ENCODE measurements around the gene EFHC1. TPM values are rescaled to one million over a fixed set of nuclear protein-coding genes. Genes with fewer than 3 reads are reported as not detected.
"Not testable (repeated sequence)": the region's sequence is repeated elsewhere in the genome, so short reads cannot be mapped to it uniquely, and the experiment has no call there.

The EFHC1 gene
- total RNA-seq, 1 experiment from 2014 or later: 35.3 TPM

- not testable (repeated sequence) for DNase-seq (ENCODE audit: extremely low read depth, low read depth)
Observed at GRCh38 chr6:52433294-52433693, 13.2 kb downstream of the EFHC1 start.

GRCh38 chr6:52435345-52435744 is 15.2 kb downstream of the EFHC1 start:
- no peak for DNase-seq (ENCODE audit: extremely low read depth, low read depth)

- DNase-seq (ENCODE audit: extremely low read depth, low read depth): no peak
Observed at GRCh38 chr6:52438926-52439325, 18.8 kb downstream of the EFHC1 start.

GRCh38 chr6:52454556-52454955 is 34.4 kb downstream of the EFHC1 start:
- no peak for DNase-seq (ENCODE audit: extremely low read depth, low read depth)

- DNase-seq (ENCODE audit: extremely low read depth, low read depth): no peak
Observed at GRCh38 chr6:52457096-52457495, 37.0 kb downstream of the EFHC1 start.

GRCh38 chr6:52461194-52461593 is 41.1 kb downstream of the EFHC1 start:
- DNase-seq (ENCODE audit: extremely low read depth, low read depth): not testable (repeated sequence)

GRCh38 chr6:52474173-52474572 is 54.0 kb downstream of the EFHC1 start:
- DNase-seq (ENCODE audit: extremely low read depth, low read depth): no peak

- no peak for DNase-seq (ENCODE audit: extremely low read depth, low read depth)
Observed at GRCh38 chr6:52475307-52475706, 55.2 kb downstream of the EFHC1 start.

GRCh38 chr6:52482903-52483670 is 62.9 kb downstream of the EFHC1 start:
- DNase-seq (ENCODE audit: extremely low read depth, low read depth): no peak

- no peak for DNase-seq (ENCODE audit: extremely low read depth, low read depth)
Observed at GRCh38 chr6:52483671-52484003, 63.5 kb downstream of the EFHC1 start.

GRCh38 chr6:52489881-52490280 is 69.7 kb downstream of the EFHC1 start:
- DNase-seq (ENCODE audit: extremely low read depth, low read depth): no peak

GRCh38 chr6:52491203-52492069 is 71.3 kb downstream of the EFHC1 start:
- no peak for DNase-seq (ENCODE audit: extremely low read depth, low read depth)

- DNase-seq (ENCODE audit: extremely low read depth, low read depth): no peak
Observed at GRCh38 chr6:52493669-52494068, 73.5 kb downstream of the EFHC1 start.

GRCh38 chr6:52494298-52495072 is 74.3 kb downstream of the EFHC1 start:
- DNase-seq (ENCODE audit: extremely low read depth, low read depth): no peak

- DNase-seq (ENCODE audit: extremely low read depth, low read depth): no peak
Observed at GRCh38 chr6:52495922-52496321, 75.8 kb downstream of the EFHC1 start.

- DNase-seq (ENCODE audit: extremely low read depth, low read depth): no peak
Observed at GRCh38 chr6:52496631-52497030, 76.5 kb downstream of the EFHC1 start.

- no peak for DNase-seq (ENCODE audit: extremely low read depth, low read depth)
Observed at GRCh38 chr6:52497652-52498408, 77.7 kb downstream of the EFHC1 start.

- DNase-seq (ENCODE audit: extremely low read depth, low read depth): no peak
Observed at GRCh38 chr6:52498538-52499017, 78.4 kb downstream of the EFHC1 start.

GRCh38 chr6:52499026-52499425 is 78.9 kb downstream of the EFHC1 start:
- no peak for DNase-seq (ENCODE audit: extremely low read depth, low read depth)

- DNase-seq (ENCODE audit: extremely low read depth, low read depth): no peak
Observed at GRCh38 chr6:52499681-52500236, 79.6 kb downstream of the EFHC1 start.
